GM06990 (cell line): ENCODE measurements around the gene S100A16.
"Not testable (repeated sequence)": the region's sequence is repeated elsewhere in the genome, so short reads cannot be mapped to it uniquely, and the experiment has no call there.

ENCODE experiments used
- DNase-seq: peaks from one replicate; pipeline ENCODE4 v3.0.0-alpha.2; 2011; ENCODE audit not compliant: insufficient read length; ENCODE audit errors: extremely low read depth
- H3K27me3 ChIP-seq: replicated peaks from 2 replicates; pipeline ENCODE4 v1.6.0; 2011; ENCODE audit warnings: low read length; ENCODE audit not compliant: control insufficient read depth, insufficient read depth
- H3K36me3 ChIP-seq: 2 replicates; pipeline ENCODE4 v1.5.1; 2011; ENCODE audit warnings: low read length; ENCODE audit not compliant: control insufficient read depth, insufficient read depth
- H3K4me3 ChIP-seq: replicated peaks from 2 replicates; pipeline ENCODE4 v1.5.1; 2011; ENCODE audit warnings: low read depth, mild to moderate bottlenecking, control low read depth, low read length
- TF ChIP-seq, protein P1 (sequence below): IDR thresholded peaks from 2 replicates; pipeline ENCODE4 v1.5.1; 2011; ENCODE audit warnings: low read length, control low read depth, mild to moderate bottlenecking, inconsistent platforms; ENCODE audit not compliant: insufficient read depth, poor library complexity, severe bottlenecking

Gene S100A16

DNA sequence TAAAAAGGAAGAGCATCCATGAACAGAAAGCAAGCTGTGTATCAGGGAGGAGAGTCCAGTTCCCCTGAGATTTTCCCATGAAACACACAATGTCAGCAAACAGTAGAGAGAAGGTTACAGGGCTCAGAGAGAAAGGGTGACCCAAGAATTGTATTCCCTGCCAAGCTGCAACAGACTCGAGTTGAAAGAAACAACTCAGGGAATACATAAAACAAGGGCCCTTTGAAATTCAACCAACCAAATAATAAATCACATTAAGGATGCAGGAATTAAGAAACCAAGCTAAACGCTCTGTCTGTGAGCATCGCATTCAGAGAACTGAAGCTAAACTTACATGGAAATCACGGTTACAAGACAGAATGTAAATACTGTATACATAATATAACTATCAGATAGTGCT is 20.2 kb downstream of the S100A16 start:
- H3K36me3 ChIP-seq, result no peaks in the 10 kb centered on the region
- H3K4me3 ChIP-seq, result no peak overlapping the region
- TF ChIP-seq, protein P1, sequence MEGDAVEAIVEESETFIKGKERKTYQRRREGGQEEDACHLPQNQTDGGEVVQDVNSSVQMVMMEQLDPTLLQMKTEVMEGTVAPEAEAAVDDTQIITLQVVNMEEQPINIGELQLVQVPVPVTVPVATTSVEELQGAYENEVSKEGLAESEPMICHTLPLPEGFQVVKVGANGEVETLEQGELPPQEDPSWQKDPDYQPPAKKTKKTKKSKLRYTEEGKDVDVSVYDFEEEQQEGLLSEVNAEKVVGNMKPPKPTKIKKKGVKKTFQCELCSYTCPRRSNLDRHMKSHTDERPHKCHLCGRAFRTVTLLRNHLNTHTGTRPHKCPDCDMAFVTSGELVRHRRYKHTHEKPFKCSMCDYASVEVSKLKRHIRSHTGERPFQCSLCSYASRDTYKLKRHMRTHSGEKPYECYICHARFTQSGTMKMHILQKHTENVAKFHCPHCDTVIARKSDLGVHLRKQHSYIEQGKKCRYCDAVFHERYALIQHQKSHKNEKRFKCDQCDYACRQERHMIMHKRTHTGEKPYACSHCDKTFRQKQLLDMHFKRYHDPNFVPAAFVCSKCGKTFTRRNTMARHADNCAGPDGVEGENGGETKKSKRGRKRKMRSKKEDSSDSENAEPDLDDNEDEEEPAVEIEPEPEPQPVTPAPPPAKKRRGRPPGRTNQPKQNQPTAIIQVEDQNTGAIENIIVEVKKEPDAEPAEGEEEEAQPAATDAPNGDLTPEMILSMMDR, result no peak
- no peak for DNase-seq
- no peaks in the 10 kb centered on the region for H3K27me3 ChIP-seq

DNA sequence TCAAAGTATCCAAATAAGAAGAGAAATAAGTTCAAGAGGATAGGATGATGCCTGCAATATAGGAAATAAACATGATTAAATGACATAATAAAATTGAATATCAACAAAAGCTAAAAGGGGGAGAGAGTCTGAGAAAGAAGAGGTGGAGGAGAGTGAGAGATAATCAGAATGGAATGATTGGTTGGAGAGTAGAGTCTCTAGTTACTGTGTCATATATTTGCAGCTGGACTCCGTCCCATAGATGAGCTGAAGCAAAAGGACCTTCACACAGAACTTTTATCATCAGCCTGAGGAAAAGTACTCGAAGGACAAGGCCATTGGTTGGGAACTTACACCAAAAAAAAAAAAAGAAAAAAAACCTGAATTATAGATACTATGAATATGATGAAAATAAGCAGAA is 24.5 kb downstream of the S100A16 start:
- no peak for DNase-seq
- Histone ChIP-seq H3K36me3 (no peaks in the 10 kb centered on the region), H3K4me3 (no peak overlapping the region), H3K27me3 (no peaks in the 10 kb centered on the region)
- TF ChIP-seq, protein P1, result no peak

DNA sequence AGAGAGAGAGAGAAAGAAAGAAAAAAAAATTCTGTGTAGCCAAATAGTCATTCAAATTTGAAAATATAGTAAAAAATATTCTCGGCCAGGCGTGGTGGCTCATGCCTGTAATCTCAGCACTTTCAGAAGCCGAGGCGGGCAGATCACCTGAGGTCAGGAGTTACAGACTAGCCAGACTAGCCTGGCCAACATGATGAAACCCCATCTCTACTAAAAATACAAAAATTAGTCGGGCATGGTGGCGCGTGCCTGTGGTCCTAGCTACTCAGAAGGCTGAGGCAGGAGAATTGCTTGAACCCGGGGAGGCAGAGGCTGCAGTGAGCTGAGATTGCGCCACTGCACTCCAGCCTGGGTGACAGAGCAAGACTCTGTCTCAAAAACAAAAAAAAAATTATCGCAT is 24.9 kb downstream of the S100A16 start:
- H3K27me3 ChIP-seq, H3K36me3 ChIP-seq, DNase-seq, H3K4me3 ChIP-seq: not testable (repeated sequence)

DNA sequence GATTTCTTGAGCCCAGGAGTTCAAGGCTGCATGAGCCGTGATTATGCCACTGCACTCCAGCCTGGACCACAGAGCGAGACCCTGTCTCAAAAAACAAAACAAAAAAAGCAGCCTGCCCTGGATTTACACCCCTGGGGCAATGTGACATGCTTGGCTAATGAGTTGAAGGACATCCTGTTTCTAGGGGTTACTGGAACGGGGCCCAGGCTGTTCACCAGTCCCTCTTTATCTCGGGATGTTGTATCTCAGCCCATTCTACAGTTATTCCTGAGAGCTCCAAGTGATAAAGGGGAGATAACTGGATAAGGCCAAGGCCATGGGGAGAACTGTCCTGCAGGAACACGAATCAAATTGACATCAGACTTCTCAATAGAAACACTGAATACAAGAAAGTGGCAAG is 25.6 kb downstream of the S100A16 start:
- DNase-seq, result no peak
- no peaks in the 10 kb centered on the region for H3K27me3 ChIP-seq
- no peaks in the 10 kb centered on the region for H3K36me3 ChIP-seq
- TF ChIP-seq, protein P1, result no peak
- H3K4me3 ChIP-seq, result no peak overlapping the region

DNA sequence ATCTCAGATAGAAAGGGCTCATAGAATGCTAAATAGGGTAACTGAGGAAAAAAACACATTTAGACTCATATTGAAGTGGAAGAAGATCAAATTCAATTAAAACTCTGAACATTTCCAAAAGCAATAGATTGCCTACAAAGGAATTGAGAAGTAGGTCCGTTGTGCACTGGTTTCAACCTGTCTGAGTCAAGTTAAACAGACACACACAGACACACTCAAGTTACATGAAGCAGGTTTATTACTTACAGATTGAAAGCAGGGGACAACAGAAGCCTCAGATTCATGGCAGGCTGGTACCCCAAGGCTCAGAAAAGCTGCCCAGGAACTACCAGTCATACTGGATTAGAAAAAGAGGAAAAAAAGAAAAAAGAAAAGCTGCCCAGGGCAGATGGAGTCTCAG is 26.6 kb downstream of the S100A16 start:
- H3K4me3 ChIP-seq, result no peak overlapping the region
- TF ChIP-seq, protein P1, result no peak
- DNase-seq, result no peak

DNA sequence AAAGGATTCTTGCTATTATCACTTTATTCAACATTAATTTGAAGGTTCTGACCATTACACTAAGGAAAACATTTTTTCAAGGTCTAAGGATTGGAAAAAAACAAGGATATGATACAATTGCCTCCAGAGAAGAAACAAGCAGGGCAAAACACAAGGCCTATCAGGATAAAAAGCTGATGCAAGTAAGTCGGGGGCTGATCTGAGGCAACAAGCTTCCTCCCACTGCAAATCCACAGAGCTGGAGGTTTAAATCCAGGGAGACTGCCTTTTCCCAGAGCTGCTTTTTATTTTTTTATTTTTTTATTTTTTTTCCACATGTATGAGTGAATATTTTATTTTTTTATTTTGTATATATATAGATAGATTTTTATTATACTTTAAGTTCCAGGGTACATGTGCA is 27.9 kb downstream of the S100A16 start:
- H3K36me3 ChIP-seq, result no peaks in the 10 kb centered on the region
- TF ChIP-seq, protein P1, result no peak
- H3K4me3 ChIP-seq, result no peak overlapping the region
- DNase-seq, result no peak
- H3K27me3 ChIP-seq, result no peaks in the 10 kb centered on the region

More for the DNA sequence above, 26.6 kb downstream of the S100A16 start:
- Histone ChIP-seq H3K36me3 (no peaks in the 10 kb centered on the region), H3K27me3 (no peaks in the 10 kb centered on the region)
